Activated gamma-delta T cell treated with anti-CD3 and anti-CD28 coated beads, Interleukin-2, amount 50 U/mL, for 16 hours (primary cell): ENCODE data around the gene GTPBP3.
A peak's percentile ranks its signal among the peaks of the same experiment; 100 is the strongest.
"Not testable (repeated sequence)": the region's sequence is repeated elsewhere in the genome, so short reads cannot be mapped to it uniquely, and the experiment has no call there.

Experiments
- DNase-seq: peaks from one replicate; pipeline ENCODE4 v3.0.0-alpha.2; 2020; ENCODE audit warnings: low read depth

The GTPBP3 gene

DNA sequence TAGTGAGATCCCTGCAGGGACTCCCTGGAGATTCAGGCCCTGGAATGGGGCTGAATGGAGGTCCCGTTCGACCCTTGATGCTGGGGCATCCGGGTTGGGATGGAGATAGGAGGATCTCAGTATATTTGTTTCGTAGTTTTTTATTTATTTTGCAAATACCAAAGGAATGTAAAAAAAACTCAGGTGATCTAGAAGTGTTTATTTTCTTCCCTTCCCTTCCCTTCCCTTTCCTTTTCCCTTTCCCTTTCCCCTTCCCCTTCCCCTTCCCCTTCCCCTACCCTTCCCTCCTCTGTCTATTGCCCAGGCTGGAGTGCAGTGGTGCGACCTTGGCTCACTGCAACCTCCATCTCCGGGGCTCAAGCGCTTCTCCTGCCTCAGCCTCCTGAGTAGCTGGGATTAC is 4.5 kb downstream of the GTPBP3 start:
- DNase-seq, result no peak

DNA sequence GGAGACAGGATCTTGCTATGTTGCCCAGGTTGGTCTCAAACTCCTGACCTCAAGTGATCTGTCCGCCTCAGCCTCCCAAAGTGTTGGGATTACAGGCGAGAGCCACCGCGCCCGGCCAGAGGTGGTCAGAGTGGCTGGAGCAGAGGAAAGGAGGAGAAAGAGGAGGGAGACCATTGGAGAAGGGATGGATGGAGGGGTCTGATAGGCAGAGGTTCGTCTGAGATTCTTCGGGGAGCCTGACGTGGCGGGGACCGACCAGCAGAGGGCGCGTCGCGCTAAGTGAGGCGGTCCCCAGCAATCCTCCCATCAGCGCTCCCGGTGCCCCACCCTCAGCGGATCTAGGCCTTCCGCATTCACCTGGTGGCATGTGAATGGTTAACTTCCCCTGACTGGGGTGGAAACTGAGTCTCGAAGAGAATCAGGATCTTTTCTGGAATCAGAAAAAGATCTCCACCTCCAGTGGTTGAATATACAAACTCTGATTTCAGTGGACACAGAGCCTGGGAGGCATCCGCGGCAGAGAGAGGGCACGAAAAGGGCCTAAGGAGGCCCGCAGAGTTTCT is 8.8 kb downstream of the GTPBP3 start:
- DNase-seq, result peak; percentile 67

DNA sequence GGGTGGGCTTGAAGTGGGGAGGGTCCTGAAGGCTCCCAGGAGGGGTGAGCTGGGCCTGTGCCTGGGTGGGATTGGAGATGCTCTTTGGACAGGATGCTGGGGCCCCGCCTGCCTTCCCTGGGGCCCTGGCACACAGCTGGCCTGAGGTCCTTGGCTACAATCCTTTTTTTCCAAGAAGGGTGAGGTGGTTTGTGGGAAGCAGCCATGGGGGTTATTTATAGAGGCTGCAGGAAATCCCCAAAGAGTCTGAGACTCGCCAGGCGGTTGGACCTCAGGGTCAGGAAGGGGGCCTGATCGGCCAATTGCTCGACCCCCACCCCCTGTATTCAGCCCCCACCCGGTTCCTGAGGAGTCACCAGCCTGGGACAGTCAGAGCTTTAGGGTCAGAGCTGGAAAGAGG is 10.0 kb downstream of the GTPBP3 start:
- DNase-seq, result no peak

DNA sequence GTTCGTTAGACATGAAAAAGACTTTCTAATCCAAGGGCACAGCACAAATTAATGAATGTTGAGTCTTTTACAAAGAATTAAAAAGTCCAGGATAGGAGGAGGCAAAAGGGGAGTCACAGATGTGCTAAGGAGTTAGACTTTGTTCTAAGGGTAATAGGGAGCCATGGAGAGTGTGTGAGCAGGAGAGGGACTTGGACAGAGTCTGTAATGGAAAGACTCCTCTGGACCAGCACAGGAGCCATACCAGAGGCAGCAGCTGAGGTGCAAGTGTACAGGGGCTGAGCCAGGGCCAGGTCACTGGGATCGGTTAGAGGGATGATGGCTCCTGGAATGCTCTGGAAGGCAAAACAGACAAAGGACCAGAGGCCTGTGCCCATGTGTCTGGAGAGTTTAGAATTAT is 10.5 kb downstream of the GTPBP3 start:
- DNase-seq, result no peak

DNA sequence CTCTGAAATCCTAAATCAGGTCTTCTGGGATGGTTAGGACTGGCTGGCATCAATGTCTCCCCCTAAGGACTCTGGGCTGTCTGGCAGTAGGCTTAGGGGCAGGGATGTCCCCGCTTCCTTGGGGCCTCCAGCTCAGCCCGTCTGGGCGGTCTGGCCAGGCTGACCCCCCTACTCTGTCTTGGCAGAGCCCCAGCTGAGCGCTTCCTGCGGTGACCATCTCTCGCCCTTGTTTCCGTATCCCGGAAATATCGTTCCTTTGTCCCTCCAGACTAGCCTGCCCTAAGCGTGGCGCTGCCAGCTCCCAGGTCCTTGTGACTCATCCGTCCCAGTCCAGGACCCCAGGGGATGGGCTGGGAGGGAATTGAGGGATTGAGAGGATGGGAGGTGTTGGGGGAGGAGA is 11.3 kb downstream of the GTPBP3 start:
- no peak for DNase-seq

DNA sequence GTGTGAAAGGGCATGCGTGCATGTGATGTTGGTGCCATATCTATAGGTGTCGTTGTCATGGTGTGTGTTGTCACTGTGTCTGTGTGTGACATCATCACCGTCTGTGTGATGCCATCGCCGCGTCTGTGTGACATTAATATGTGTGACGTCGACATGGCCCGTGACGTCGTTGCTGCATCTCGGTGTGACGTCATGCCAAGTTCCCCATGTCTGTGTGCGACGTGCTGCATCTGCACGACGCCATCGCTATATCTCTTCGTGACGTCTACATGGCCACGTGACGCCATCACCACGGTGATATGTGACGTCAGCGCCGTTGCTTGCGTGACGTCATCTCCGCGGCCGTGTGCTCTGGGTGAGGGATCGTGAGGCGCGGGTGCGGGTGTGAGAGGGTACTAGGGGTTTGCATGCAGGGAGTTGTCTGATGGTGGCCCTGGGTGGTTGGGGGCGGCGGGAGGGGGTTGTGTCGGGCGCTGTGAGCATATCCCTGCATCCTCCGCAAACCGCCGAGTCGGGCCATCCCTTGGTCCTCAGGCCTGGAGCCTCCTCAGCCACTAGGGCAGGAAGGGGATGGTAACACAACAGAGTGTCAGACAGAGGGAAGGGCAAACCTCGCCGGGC is 14.6 kb downstream of the GTPBP3 start:
- DNase-seq, result no peak

DNA sequence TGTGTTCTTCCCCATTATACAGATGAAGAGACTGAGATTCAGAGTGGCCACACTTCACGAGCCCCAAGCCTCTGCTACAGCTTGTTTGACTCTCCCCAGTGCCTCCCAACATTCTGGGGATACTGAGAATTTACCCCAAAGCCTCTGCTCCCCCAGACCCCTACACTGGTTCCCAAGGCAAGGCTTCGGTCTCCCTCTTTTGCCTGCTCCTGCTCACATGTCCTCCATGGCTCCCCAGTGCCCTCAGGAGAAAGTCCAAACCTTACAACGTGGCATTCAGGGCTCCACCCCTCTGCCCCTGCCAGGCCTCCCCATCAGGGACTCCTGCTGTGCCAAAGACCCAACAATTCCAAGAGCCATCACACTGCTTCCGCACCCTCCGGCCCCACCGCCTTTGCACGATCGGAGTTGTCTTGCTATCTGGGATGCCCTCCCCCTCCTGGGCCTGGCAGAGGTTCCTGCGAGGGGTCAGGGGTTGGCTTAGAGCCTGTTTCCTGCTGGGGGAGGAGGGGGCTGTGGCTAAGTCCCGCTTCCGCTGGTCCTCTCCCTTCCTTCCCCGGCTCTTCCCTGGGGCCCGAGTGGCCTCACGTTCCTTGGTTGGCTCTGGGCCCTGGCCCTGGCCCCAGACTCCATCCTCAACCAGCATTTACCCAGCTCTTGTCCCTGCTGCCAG is 15.4 kb downstream of the GTPBP3 start:
- no peak for DNase-seq

DNA sequence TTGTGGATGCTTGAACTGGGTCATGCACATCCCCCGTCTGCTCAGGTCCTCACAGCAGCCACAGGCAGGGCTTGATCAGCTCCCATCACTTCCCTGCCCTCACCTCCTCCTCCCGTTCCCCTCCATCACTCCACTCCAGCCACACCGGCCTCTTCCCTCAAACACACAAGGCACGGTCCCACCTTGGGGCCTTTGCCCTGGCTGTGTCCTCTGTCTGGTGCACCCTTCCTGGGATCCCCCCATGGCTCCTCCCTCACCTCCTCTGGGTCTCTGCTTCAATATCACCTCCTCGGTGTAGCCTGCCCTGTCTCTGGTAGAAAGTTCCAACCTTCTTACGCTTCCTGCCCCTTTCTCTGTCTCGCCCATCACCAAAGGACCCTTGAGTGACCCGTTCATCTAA is 16.0 kb downstream of the GTPBP3 start:
- no peak for DNase-seq

DNA sequence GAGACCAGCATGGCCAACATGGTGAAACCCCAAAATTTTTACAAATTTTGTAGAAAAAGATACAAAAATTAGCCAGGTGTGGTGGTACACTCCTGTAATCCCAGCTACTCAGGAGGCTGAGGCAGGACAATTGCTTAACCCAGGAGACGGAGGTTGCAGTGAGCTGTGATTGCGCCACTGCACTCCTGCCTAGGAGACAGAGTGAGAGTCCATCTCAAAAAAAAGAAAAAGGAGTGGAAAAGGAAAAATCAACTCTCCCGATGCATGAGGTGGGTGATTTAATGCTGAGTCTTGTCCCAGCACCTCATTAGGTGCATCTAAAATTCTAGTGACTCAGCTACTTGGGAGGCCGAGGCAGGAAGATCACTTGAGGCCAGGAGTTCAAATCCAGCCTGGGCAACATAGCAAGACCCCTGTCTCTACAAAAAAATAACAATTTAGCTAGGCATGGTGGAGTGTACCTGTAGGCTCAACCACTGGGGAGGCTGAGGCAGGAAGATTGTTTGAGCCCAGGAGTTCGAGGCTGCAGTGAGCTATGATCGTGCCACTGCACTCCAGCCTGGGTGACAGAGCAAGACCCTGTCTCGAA is 19.8 kb downstream of the GTPBP3 start:
- no peak for DNase-seq

DNA sequence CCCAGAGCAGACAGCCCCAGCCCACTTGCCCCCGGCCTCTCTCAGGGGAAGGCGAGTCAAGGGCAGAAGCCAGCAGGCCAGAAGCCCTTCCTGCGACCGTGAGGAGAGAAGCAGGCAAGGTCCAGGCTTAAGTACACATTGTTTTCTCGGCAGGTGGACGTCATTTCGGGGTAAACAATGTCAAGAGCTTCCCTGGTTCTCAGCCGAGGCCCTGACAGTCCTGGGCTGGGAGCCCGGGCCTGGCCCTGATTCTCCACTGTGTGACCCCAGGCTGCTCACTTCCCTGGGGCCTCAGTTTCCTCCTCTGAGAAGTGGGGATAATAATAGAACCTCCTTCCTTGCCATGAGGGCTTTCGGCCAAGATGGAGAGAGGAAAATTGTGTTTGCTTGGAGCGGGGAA is 20.4 kb downstream of the GTPBP3 start:
- no peak for DNase-seq

DNA sequence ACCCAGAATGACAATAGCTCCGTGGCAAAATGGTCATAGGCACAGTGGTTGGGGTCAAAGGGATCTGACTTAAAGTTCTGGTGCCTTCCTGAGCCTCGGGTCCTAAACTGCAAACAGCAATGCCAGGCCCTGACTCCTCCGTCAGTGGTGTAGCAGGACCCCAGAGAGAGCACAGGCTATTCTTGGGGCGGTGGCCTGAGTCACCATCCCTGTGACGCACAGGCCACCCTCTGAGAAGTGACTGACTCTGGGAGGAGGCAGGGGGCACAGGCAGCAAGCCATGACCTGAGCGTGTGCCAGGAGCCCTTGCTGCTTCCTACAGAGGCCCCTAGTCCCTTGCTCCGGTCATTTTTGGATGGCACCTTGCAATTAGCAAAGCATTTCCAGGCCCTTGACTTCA is 21.0 kb downstream of the GTPBP3 start:
- no peak for DNase-seq

DNA sequence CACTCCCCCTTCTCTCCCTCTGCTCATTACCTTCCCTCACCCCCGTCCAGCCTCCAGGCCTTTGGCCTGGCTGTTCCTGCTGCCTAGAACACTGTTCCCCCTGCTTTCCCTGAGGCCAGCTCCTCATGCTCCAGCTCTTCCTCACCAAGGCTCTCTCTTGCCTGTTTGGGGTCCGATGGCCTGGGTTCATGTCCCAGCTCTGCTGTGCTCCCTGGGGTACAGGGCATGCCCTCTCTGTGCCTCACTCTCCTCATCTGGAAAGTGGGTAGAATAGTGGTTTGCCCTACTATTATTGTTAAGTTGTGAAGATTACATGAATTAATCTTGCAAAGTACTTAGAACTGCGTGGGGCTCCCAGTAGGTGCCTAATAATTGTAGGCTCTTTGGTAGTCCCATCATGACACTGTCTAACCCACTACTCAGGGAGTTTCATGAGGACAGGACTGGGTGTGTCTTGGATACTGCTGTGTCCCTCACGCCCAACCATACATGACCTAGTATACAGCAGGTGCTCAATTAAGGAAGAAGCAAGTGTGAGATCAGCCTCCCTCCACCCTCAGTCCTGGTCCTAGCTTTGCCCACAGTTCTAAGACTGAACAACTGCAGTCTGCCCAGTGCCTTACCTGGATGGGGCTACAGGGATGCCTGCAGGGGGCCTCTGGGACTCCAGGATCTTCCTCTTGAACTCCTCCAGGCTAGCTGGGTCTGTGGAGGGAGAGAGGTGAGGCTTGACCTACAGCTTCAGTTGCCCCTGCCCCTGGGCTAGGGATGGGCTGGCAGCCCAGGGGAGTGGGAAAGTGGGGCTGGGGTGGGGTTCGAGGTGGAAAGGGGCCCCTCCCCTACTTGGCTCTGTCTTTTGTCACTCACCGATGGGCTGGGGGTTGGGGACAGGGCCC is 22.8 kb downstream of the GTPBP3 start:
- no peak for DNase-seq

DNA sequence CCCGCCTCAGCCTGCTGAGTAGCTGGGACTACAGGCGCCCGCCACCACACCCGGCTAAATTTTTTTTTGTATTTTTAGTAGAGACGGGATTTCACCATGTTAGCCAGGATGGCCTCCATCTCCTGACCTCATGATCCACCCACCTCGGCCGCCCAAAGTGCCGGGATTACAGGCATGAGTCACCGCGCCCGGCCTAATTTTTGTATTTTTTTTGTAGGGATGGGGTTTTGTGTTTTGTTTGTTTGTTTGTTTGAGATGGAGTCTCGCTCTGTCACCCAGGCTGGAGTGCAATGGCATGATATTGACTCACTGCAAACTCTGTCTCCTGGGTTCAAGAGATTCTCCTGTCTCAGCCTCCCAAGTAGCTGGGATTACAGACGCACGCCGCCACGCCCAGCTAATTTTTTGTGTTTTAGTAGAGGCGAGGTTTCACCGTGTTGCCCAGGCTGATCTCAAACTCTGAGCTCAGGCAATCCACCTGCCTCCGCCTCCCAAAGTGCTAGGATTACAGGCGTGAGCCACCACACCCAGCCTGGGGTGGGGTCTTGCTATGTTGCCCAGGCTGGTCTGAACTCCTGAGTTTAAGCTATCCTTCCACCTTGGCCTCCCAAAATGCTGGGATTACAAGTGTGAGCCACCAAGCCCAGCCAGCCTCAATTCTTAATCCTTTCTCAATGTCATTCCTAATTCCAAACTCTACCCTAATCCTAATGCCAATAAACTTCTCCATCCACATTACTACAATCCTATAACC is 26.7 kb downstream of the GTPBP3 start:
- not testable (repeated sequence) for DNase-seq

DNA sequence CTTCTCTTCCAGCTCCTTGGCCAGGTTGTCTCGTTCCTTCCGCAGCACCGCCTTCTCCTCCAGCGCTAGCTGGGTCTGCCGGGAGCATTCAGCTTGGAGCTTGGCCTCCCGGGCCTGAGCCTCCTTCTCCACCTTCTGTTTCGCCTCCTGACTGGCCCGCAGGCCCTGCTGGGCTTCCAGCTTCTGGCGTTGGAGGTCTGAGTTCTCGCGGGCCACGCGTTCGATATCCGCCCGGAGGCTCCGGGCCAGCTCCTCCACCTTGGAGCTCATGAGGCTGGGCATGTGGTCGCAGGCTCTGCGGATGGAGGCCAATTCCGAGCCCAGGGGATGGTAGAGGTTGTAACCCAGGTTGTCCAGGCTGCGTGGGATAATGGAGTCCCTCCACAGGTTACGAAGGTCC is 28.0 kb downstream of the GTPBP3 start:
- DNase-seq, result no peak

DNA sequence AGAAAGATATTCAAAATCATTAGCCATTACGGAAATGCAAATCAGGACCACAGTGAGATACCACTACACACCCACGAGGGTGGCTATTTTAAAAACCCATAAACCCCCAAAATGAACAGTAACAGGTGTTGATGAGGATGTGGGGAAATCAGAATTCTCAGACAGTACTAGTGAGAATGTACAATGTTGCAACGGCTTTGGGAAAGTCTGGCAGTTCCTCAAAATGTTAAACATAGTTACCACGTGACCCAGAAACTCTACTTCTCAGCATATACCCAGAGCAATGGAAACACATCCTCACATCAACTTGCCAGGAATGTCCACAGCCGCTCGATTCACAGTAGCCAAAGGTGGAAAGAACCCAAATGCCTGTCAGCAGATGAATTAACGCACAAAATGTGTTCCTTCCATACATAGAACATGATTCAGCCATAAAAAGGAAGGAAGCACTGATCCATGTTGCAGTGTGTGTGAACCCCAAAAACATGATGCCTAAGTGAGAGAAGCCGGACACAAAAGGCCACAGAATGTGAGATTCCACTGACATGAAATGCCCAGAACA is 32.8 kb downstream of the GTPBP3 start:
- DNase-seq, result no peak

DNA sequence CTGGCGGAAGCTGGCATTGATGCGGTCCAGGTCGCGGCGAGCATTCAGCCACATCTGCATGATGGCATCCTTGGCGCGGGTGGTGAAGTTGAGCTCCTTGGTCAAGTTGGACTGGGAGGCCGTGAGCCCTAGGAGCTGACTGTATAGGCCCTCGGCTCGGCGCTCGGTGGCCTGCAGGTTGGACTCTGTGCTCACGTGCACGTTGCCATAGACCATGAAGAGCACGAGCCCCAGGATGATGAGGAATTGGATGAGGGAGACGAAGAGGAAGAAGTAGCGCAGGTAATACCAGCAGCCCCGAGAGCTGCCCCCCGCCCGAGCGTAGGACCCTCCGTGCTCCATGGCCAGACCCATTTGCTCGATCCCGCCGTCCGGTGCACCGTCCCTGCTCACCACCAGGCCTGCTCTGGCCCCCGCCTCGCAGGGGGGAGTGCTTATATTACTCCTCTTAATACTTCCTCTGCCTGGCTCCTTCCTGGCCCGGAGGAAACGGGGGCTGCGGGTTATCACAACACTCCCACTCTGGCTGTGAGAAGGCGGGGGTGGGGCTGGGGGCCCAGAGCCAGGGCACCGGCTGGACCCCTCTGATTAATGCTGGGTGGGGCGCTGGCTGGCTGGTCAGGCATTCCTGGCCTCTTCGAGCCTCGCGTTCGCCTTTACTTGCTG is 39.7 kb downstream of the GTPBP3 start, which contains the start of gene PLVAP:
TSS of gene PLVAP (minus strand) at position 408 of the 666 bp plus-strand sequence. CDS start at position 354, 54 bp downstream.
- no peak for DNase-seq

DNA sequence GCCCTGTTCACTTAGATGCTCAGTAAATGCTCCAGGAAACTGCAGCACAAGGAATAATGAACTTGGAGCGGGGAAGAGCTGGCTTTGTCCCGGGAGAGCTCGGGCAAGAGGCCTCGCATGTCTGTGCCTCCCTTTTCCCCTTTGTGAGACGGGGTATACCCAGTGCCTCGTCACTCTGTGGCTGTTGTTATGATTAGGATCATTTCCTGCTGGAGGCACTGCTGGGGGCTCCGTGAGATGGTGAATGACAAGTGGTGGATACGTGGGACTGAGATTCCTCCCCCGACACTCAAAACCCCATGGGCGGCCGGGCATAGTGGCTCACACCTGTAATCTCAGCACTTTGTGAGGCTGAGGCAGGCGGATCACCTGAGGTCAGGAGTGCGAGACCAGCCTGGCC is 40.9 kb downstream of the GTPBP3 start:
- no peak for DNase-seq

DNA sequence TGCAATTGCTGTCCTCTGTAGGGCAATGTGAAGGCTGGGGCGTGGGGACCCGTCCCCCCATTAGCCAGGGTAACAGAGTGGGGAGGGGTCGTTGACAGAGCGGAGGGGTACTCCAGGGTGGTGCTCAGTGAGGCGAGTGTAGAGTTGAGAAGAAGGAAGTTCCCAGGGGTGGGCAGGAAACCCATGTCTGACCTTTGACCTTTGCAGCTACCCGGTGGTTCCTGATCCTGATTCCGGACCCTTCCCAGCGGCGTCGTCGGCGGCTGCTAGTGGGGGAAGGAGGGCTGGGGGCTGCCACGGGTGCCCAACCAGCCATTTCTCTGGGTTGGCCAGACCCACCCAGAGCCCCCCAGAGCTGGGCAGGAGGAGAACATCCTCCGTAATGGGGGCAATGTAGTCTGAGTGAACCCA is 41.9 kb downstream of the GTPBP3 start:
- DNase-seq, result no peak

DNA sequence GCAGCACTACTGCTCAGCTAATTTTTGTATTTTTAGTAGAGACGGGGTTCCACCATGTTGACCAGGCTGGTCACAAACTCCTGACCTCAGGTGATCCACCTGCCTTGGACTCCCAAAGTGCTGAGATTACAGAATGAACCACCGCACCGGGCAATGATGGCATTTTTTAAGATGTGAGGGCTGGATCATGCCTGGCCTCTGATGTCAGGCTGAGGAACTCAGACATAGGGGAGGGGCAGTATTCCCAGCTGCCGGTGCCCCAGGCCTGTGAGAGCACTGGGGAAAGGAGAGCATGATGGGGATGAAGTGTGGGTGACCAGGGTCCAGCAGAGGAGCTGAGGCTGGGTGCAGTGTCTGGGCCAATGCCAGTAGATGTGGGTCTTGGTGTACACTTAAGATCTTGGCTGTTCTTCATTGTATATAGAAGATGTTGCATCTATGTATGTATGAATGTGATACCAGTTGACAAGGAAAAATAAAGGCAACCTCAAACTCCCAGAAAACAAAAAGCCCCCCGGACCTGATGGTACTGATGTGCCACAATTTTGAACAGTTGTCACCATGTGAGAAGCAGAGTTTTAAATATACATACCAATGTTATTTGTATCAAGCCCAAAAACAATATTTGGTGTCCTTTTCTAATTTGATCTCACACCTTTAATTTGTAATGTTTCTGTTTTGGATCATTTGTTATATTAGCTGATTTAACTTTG is 43.2 kb downstream of the GTPBP3 start:
- DNase-seq, result no peak
